Astrocyte (in vitro differentiated cells and primary cell): ENCODE measurements around the gene WIPI1.

ENCODE experiments used
- CTCF ChIP-seq: IDR thresholded peaks from 2 replicates; pipeline ENCODE4 v1.5.1; 2011; ENCODE audit warnings: low read depth, mild to moderate bottlenecking, inconsistent platforms, low read length, moderate library complexity; ENCODE audit not compliant: insufficient read depth
- EZH2 ChIP-seq: IDR thresholded peaks from 2 replicates; pipeline ENCODE4 v1.6.1; 2012; ENCODE audit warnings: mild to moderate bottlenecking, low read length, inconsistent platforms; ENCODE audit not compliant: insufficient read depth

GRCh38 chr17:68384471-68384870, 72.8 kb downstream of the WIPI1 start:
- TF ChIP-seq CTCF, result no peak
- no peak for TF ChIP-seq EZH2
